ENCODE data around the gene SP100. TPM values are rescaled to one million over a fixed set of nuclear protein-coding genes. Genes with fewer than 3 reads are reported as not detected.

SP100 gene
- total and polyA plus RNA-seq, 11 donors = 32.6 to 133 (median 67.5) TPM

GRCh38 chr2:230412371-230412711 is 3.7 kb upstream of the SP100 start:
- DNase-seq = peak in 1 of 5 donors; percentile 26
- peaks cover 0 to 3% (median 0%) of the 10 kb centered on the region in 12 donors for H3K9me3 ChIP-seq
- H3K27me3 ChIP-seq = no peaks in the 10 kb centered on the region
- intact Hi-C loops (cut with DNase I) = loop anchor here in 3 of 10 donors (10.0 kb wide), 2 partner anchors 88 to 188 kb away; partner anchors contain the start of genes SP140L (in 2 of the 3) and SP140 (in 1 of the 3)
- TF ChIP-seq POLR2A (IDR thresholded peaks at IDR 0.05) (no peak), CTCF (IDR thresholded peaks at IDR 0.05) (no peak)
- WGBS, 4 donors = 90 to 96% (median 95%) methylated on average over 3 of the region's 3 CpGs
- peak overlapping the region; percentile 81 to 99 (median 94) for H3K27ac ChIP-seq
- H3K4me3 ChIP-seq = peak overlapping the region in 11 of 12 donors; percentile 40 to 85 (median 71)
- ATAC-seq = peak in 1 of 4 donors; percentile 1
- no peaks in the 10 kb centered on the region for H3K36me3 ChIP-seq
- peaks cover under 1 to 75% (median 38%) of the 10 kb centered on the region in 12 donors for H3K4me1 ChIP-seq

GRCh38 chr2:230412846-230413245 is 3.2 kb upstream of the SP100 start:
- H3K4me1 ChIP-seq = peaks cover 5 to 78% (median 39%) of the 10 kb centered on the region in 12 donors
- peak in 3 of 5 donors; percentile 57 to 68 (median 59) for DNase-seq
- no peak overlapping the region for H3K4me3 ChIP-seq
- WGBS, 4 donors = 65 to 82% (median 68%) methylated on average over 5 to 9 of the region's 9 CpGs
- H3K36me3 ChIP-seq = no peaks in the 10 kb centered on the region
- H3K9me3 ChIP-seq = no peaks in the 10 kb centered on the region
- H3K27ac ChIP-seq = peak overlapping the region in 5 of 12 donors; percentile 3 to 99 (median 94)
- no peaks in the 10 kb centered on the region for H3K27me3 ChIP-seq
- ATAC-seq = peak in 1 of 4 donors; percentile 1
- intact Hi-C loops (cut with DNase I) = loop anchor here in 3 of 10 donors (10.0 kb wide), 2 partner anchors 88 to 188 kb away; partner anchors contain the start of genes SP140L (in 2 of the 3) and SP140 (in 1 of the 3)
- no peak for TF ChIP-seq CTCF (IDR thresholded peaks at IDR 0.05)
- no peak for TF ChIP-seq POLR2A (IDR thresholded peaks at IDR 0.05)

GRCh38 chr2:230413479-230413878 is 2.5 kb upstream of the SP100 start:
- ATAC-seq = no peak
- H3K27ac ChIP-seq = peak overlapping the region in 2 of 12 donors; percentile 97 to 99
- H3K36me3 ChIP-seq = peaks cover 0 to under 1% (median 0%) of the 10 kb centered on the region in 9 donors
- no peaks in the 10 kb centered on the region for H3K27me3 ChIP-seq
- intact Hi-C loops (cut with DNase I) = loop anchor here in 3 of 10 donors (10.0 kb wide), 2 partner anchors 89 to 189 kb away; partner anchors contain the start of genes SP140L (in 2 of the 3) and SP140 (in 1 of the 3)
- 97 to 98% (median 98%) methylated on average over 3 of the region's 3 CpGs for WGBS, 4 donors
- H3K9me3 ChIP-seq = no peaks in the 10 kb centered on the region
- TF ChIP-seq CTCF (IDR thresholded peaks at IDR 0.05) = no peak
- TF ChIP-seq POLR2A (IDR thresholded peaks at IDR 0.05) = no peak
- peaks cover 5 to 78% (median 40%) of the 10 kb centered on the region in 12 donors for H3K4me1 ChIP-seq
- no peak for DNase-seq
- no peak overlapping the region for H3K4me3 ChIP-seq

- intact Hi-C loops (cut with DNase I) = loop anchor here in 3 of 10 donors (10.0 kb wide), 2 partner anchors 90 to 190 kb away; partner anchors contain the start of genes SP140L (in 2 of the 3) and SP140 (in 1 of the 3)
Measured at GRCh38 chr2:230414302-230414701, 1.7 kb upstream of the SP100 start.

More at GRCh38 chr2:230414302-230414701, 1.7 kb upstream of the SP100 start:
- Histone ChIP-seq H3K9me3 (no peaks in the 10 kb centered on the region), H3K27me3 (no peaks in the 10 kb centered on the region), H3K4me3 (no peak overlapping the region), H3K4me1 (peaks cover 5 to 78% (median 41%) of the 10 kb centered on the region in 12 donors), H3K36me3 (peaks cover 0 to 8% (median 0%) of the 10 kb centered on the region in 9 donors), H3K27ac (peak overlapping the region in 3 of 12 donors; percentile 11 to 33 (median 16))
- ATAC-seq (no peak), DNase-seq (no peak)
- TF ChIP-seq POLR2A (IDR thresholded peaks at IDR 0.05) (no peak), CTCF (IDR thresholded peaks at IDR 0.05) (no peak)
- 91 to 97% (median 96%) methylated on average over 6 of the region's 6 CpGs for WGBS, 4 donors
